Transverse colon (tissue), 4 donors: ENCODE results near the gene EXOC6. TPM values are rescaled to one million over a fixed set of nuclear protein-coding genes. Genes with fewer than 3 reads are reported as not detected.

Experiments used
- DNase-seq: peaks from one replicate; pipeline ENCODE4 v3.0.0-alpha.2; 2019
- H3K27ac ChIP-seq, 4 donors: fragments of 200-600 bp; sonication (generic); 2 replicates each; pipeline ENCODE4 v1.5.1; 2016 to 2018; ENCODE audit warnings: inconsistent platforms in 4 of 4
- H3K27me3 ChIP-seq: fragments of 200-600 bp; sonication (generic); 2 replicates; pipeline ENCODE4 v1.5.1; 2017; ENCODE audit warnings: inconsistent platforms
- H3K36me3 ChIP-seq, 4 donors: fragments of 200-600 bp; sonication (generic); 2 replicates each; pipeline ENCODE4 v1.5.1; 2017 to 2019; ENCODE audit warnings: inconsistent platforms in 4 of 4
- H3K4me1 ChIP-seq, 4 donors: fragments of 200-600 bp; sonication (generic); 2 replicates each; pipeline ENCODE4 v1.5.1; 2017 to 2020; ENCODE audit warnings: inconsistent platforms in 4 of 4
- H3K4me3 ChIP-seq, 4 donors: fragments of 200-600 bp; sonication (generic); 1 replicate in 1 of 4; 2 replicates in 3 of 4; pipeline versions ENCODE4 v1.5.1 to v1.6.1; 2017 to 2019; ENCODE audit warnings: inconsistent platforms in 4 of 4
- H3K9me3 ChIP-seq, 2 donors: fragments of 200-600 bp; sonication (generic); 2 replicates each; pipeline ENCODE4 v1.5.1; 2017 to 2019; ENCODE audit warnings: inconsistent platforms in 2 of 2
- CTCF ChIP-seq, 5 experiments: fragments of 200-600 bp in 3 of 5; fragments of 450-650 bp in 2 of 5; sonication (generic) in 3 of 5; IDR thresholded peaks; 1 replicate in 2 of 5; 2 replicates in 3 of 5; pipeline ENCODE4 v1.5.1; 2016 to 2017; ENCODE audit warnings: antibody characterized with exemption in 5 of 5, inconsistent platforms in 3 of 5, mild to moderate bottlenecking in 2 of 5, moderate library complexity in 1 of 5
- EP300 ChIP-seq: sonication (generic); formaldehyde crosslinking; IDR thresholded peaks from one replicate; pipeline ENCODE4 v1.6.1; 2017; ENCODE audit warnings: antibody characterized with exemption, low read depth
- POLR2A ChIP-seq: fragments of 450-650 bp; IDR thresholded peaks from one replicate; pipeline ENCODE4 v1.6.1; 2016; ENCODE audit warnings: antibody characterized with exemption, mild to moderate bottlenecking, moderate library complexity
- POLR2AphosphoS5 ChIP-seq, 3 donors: sonication (generic); formaldehyde crosslinking; IDR thresholded peaks; one replicate each; pipeline ENCODE4 v1.6.1; 2016; ENCODE audit warnings: antibody characterized with exemption in 3 of 3
- WGBS, 2 donors: methylation state at CpG; one replicate each; pipeline ENCODE4 v1.1.5; 2018; ENCODE audit warnings: low coverage in 1 of 2; 5-methylcytosine and 5-hydroxymethylcytosine counted together
- in situ Hi-C, 4 donors: fragments of 200-750 bp; cut with MboI; loops; one replicate each; pipeline versions ENCODE4 v1.15.0 to v1.15.1; 2017; ENCODE audit warnings: low sequenced_read_pairs in 3 of 4, low pct_ligation_motif_present in 1 of 4, low pct_unique_long_range_greater_than_20kb in 1 of 4
- intact Hi-C: fragments of 100-400 bp; cut with DNase I; formaldehyde crosslinking; loops from one replicate; pipeline ENCODE4 v1.15.1; 2023; ENCODE audit warnings: low total_unique reads
- total RNA-seq, 4 donors: library from RNA; depleted of rRNA; stranded (reverse); fragments of >200 nt; gene quantifications; one replicate each; pipeline ENCODE4 v1.1.0, GENCODE V29; 2016

Gene EXOC6
- total RNA-seq, 4 donors from 2014 or later, result 1.9 to 13.1 (median 11.6) TPM

GRCh38 chr10:93070378-93071176, 222.3 kb downstream of the EXOC6 start:
- Histone ChIP-seq H3K4me1 (peaks cover 17 to 50% (median 34%) of the 10 kb centered on the region in 4 donors), H3K27me3 (peaks cover 100% of the 10 kb centered on the region), H3K27ac (no peak overlapping the region), H3K9me3 (no peaks in the 10 kb centered on the region), H3K4me3 (no peak overlapping the region), H3K36me3 (no peaks in the 10 kb centered on the region)
- no peak for DNase-seq
- TF ChIP-seq CTCF (IDR thresholded peaks at IDR 0.05) (no peak), POLR2A (no peak), EP300 (no peak), POLR2AphosphoS5 (IDR thresholded peaks at IDR 0.05) (no peak)
- intact Hi-C loops (no loop called here), in situ Hi-C loops (no loop called here)
- 66 to 68% methylated on average over 4 to 5 of the region's 5 CpGs for WGBS, 2 donors

- in situ Hi-C loops, result no loop called here
- H3K9me3 ChIP-seq, result no peaks in the 10 kb centered on the region
- intact Hi-C loops, result no loop called here
- peaks cover 17 to 47% (median 34%) of the 10 kb centered on the region in 4 donors for H3K4me1 ChIP-seq
- H3K27me3 ChIP-seq, result peaks cover 100% of the 10 kb centered on the region
- TF ChIP-seq EP300 (no peak), POLR2AphosphoS5 (IDR thresholded peaks at IDR 0.05) (no peak), CTCF (IDR thresholded peaks at IDR 0.05) (no peak), POLR2A (no peak)
- no peak overlapping the region for H3K27ac ChIP-seq
- WGBS, 2 donors, result 70 to 71% methylated on average over 4 to 7 of the region's 7 CpGs
- DNase-seq, result no peak
- H3K4me3 ChIP-seq, result no peak overlapping the region
- H3K36me3 ChIP-seq, result no peaks in the 10 kb centered on the region
Measured at GRCh38 chr10:93071177-93071472, 222.8 kb downstream of the EXOC6 start.

GRCh38 chr10:93071674-93072224, 223.4 kb downstream of the EXOC6 start:
- in situ Hi-C loops (no loop called here), intact Hi-C loops (no loop called here)
- Histone ChIP-seq H3K4me3 (peak overlapping the region in 3 of 4 donors; percentile 16 to 47 (median 32)), H3K27me3 (peaks cover 100% of the 10 kb centered on the region), H3K9me3 (no peaks in the 10 kb centered on the region), H3K36me3 (no peaks in the 10 kb centered on the region), H3K4me1 (peaks cover 17 to 47% (median 34%) of the 10 kb centered on the region in 4 donors), H3K27ac (no peak overlapping the region)
- DNase-seq, result peak; percentile 29
- TF ChIP-seq POLR2A, result no peak
- TF ChIP-seq EP300, result no peak
- TF ChIP-seq CTCF (IDR thresholded peaks at IDR 0.05), result no peak
- TF ChIP-seq POLR2AphosphoS5 (IDR thresholded peaks at IDR 0.05), result no peak
- 0 to 3% methylated on average over 1 to 37 of the region's 37 CpGs for WGBS, 2 donors

- Histone ChIP-seq H3K36me3 (no peaks in the 10 kb centered on the region), H3K27ac (no peak overlapping the region), H3K27me3 (peaks cover 100% of the 10 kb centered on the region), H3K4me3 (peak overlapping the region in 3 of 4 donors; percentile 16 to 47 (median 32)), H3K4me1 (peaks cover 17 to 47% (median 34%) of the 10 kb centered on the region in 4 donors), H3K9me3 (no peaks in the 10 kb centered on the region)
- no peak for DNase-seq
- TF ChIP-seq POLR2A, result no peak
- no peak for TF ChIP-seq EP300
- TF ChIP-seq POLR2AphosphoS5 (IDR thresholded peaks at IDR 0.05), result no peak
- no peak for TF ChIP-seq CTCF (IDR thresholded peaks at IDR 0.05)
- in situ Hi-C loops, result no loop called here
- WGBS, 2 donors, result 3% methylated on average over 22 of the region's 27 CpGs; no CpG with 5 or more reads in 1 of the 2 donors
- intact Hi-C loops, result no loop called here
Measured at GRCh38 chr10:93072225-93072712, 223.9 kb downstream of the EXOC6 start.
